GM19397 (cell line): Measurements from ENCODE around the gene SND1.
A peak's percentile ranks its signal among the peaks of the same experiment; 100 is the strongest.

Experiments used
- ATAC-seq: cut with Tn5 transposase; IDR thresholded peaks from one replicate; pipeline ENCODE4 v1.9.1; 2021; ENCODE audit warnings: mild to moderate bottlenecking, moderate library complexity; ENCODE audit not compliant: unreplicated experiment

The SND1 gene

GRCh38 chr7:128031901-128032604, 380.1 kb downstream of the SND1 start:
- peak; percentile 53 for ATAC-seq

GRCh38 chr7:128032605-128033235, 380.7 kb downstream of the SND1 start:
- peak; percentile 23 for ATAC-seq

GRCh38 chr7:128033246-128033645, 381.3 kb downstream of the SND1 start:
- no peak for ATAC-seq

GRCh38 chr7:128034825-128035224, 382.8 kb downstream of the SND1 start:
- ATAC-seq = no peak

GRCh38 chr7:128035712-128036111, 383.7 kb downstream of the SND1 start:
- no peak for ATAC-seq

- ATAC-seq = peak; percentile 27
These were observed 384.4 kb downstream of the SND1 start for GRCh38 chr7:128036226-128036940.

- no peak for ATAC-seq
These were observed 385.1 kb downstream of the SND1 start for GRCh38 chr7:128037081-128037480.

GRCh38 chr7:128037880-128038619, 386.1 kb downstream of the SND1 start:
- ATAC-seq = no peak

- no peak for ATAC-seq
These were observed 387.6 kb downstream of the SND1 start for GRCh38 chr7:128039544-128039953.

GRCh38 chr7:128040205-128040604, 388.2 kb downstream of the SND1 start:
- no peak for ATAC-seq

- ATAC-seq = no peak
These were observed 389.2 kb downstream of the SND1 start for GRCh38 chr7:128041203-128041602.

- ATAC-seq = no peak
These were observed 390.0 kb downstream of the SND1 start for GRCh38 chr7:128042012-128042411.

- no peak for ATAC-seq
These were observed 392.1 kb downstream of the SND1 start for GRCh38 chr7:128044064-128044463.

GRCh38 chr7:128045158-128045557, 393.2 kb downstream of the SND1 start:
- ATAC-seq = no peak

GRCh38 chr7:128045766-128046165, 393.8 kb downstream of the SND1 start:
- ATAC-seq = no peak

GRCh38 chr7:128052404-128052803, 400.4 kb downstream of the SND1 start:
- no peak for ATAC-seq

- no peak for ATAC-seq
These were observed 401.0 kb downstream of the SND1 start for GRCh38 chr7:128053023-128053422.

GRCh38 chr7:128053991-128054390, 402.0 kb downstream of the SND1 start:
- no peak for ATAC-seq

- no peak for ATAC-seq
These were observed 402.5 kb downstream of the SND1 start for GRCh38 chr7:128054511-128054910.

GRCh38 chr7:128055637-128056036, 403.6 kb downstream of the SND1 start:
- no peak for ATAC-seq

- no peak for ATAC-seq
These were observed 404.9 kb downstream of the SND1 start for GRCh38 chr7:128056901-128057300.
